Measurements from ENCODE around the gene CDKAL1. TPM values are rescaled to one million over a fixed set of nuclear protein-coding genes. Genes with fewer than 3 reads are reported as not detected.

CDKAL1 gene
- total and polyA plus RNA-seq, 11 donors: 3.2 to 14.3 (median 9.3) TPM

DNA sequence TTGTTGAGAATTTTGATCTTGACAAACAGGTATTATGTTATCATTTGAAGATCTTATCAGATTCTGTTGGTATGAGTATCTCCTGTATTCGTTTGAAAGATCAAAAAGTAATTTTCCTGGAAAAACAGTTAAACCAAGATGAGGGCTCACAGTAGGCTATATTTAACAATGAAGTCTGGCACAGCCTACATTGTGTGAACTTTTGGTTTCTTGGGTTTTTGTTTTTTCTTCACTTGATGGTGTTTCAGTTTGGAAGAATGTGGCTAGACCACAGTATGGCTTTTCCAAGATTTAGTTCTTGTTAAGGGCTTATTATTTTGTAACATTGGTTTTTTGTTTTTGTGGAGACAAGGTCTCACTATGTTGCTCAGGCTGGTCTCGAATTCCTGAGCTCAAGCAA, 306.4 kb downstream of the CDKAL1 start:
- Histone ChIP-seq H3K4me1 (peaks cover 0 to 7% (median 0%) of the 10 kb centered on the region in 12 donors), H3K36me3 (no peaks in the 10 kb centered on the region), H3K9me3 (no peaks in the 10 kb centered on the region), H3K27ac (no peak overlapping the region), H3K4me3 (no peak overlapping the region), H3K27me3 (no peaks in the 10 kb centered on the region)
- TF ChIP-seq, protein P1, sequence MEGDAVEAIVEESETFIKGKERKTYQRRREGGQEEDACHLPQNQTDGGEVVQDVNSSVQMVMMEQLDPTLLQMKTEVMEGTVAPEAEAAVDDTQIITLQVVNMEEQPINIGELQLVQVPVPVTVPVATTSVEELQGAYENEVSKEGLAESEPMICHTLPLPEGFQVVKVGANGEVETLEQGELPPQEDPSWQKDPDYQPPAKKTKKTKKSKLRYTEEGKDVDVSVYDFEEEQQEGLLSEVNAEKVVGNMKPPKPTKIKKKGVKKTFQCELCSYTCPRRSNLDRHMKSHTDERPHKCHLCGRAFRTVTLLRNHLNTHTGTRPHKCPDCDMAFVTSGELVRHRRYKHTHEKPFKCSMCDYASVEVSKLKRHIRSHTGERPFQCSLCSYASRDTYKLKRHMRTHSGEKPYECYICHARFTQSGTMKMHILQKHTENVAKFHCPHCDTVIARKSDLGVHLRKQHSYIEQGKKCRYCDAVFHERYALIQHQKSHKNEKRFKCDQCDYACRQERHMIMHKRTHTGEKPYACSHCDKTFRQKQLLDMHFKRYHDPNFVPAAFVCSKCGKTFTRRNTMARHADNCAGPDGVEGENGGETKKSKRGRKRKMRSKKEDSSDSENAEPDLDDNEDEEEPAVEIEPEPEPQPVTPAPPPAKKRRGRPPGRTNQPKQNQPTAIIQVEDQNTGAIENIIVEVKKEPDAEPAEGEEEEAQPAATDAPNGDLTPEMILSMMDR (IDR thresholded peaks at IDR 0.05): no peak
- TF ChIP-seq POLR2A (IDR thresholded peaks at IDR 0.05): no peak
- ATAC-seq: no peak
- 75 to 85% (median 82%) methylated on average over 2 of the region's 2 CpGs for WGBS, 4 donors
- no peak for DNase-seq
- intact Hi-C loops (cut with DNase I): no loop called here

DNA sequence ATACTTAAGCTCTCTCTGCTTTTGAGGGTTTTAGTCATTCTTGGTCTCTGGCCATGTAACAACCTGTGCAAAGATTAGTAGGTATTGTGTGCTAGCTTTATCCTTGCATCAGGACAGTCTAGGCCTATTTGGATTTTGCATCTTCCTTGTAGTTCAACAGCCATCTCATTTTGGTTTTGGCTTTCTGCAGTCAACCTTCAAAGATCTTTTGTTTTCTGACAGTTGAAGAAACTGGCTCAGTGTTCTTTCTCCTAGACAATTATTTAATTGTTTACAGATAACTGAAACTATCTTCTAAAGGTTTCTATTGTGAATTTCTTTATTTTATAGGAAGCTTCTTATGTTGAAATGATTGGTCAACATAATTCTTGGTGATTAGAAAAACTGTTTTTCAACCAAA, 307.5 kb downstream of the CDKAL1 start:
- Histone ChIP-seq H3K27ac (no peak overlapping the region), H3K9me3 (no peaks in the 10 kb centered on the region), H3K27me3 (no peaks in the 10 kb centered on the region), H3K36me3 (no peaks in the 10 kb centered on the region), H3K4me3 (no peak overlapping the region), H3K4me1 (peaks cover 0 to 7% (median 0%) of the 10 kb centered on the region in 12 donors)
- TF ChIP-seq, protein P1 (IDR thresholded peaks at IDR 0.05): no peak
- no peak for TF ChIP-seq POLR2A (IDR thresholded peaks at IDR 0.05)
- ATAC-seq (no peak), DNase-seq (no peak)
- intact Hi-C loops (cut with DNase I): no loop called here

- TF ChIP-seq, protein P1 (IDR thresholded peaks at IDR 0.05): no peak
- TF ChIP-seq POLR2A (IDR thresholded peaks at IDR 0.05): no peak
- no peak for ATAC-seq
- intact Hi-C loops (cut with DNase I): loop anchor here in 1 of 10 donors (5.0 kb wide), 1 partner anchor 63 kb away; no protein-coding TSS in a partner anchor
These were observed 311.3 kb downstream of the CDKAL1 start for GRCh38 chr6:20845592-20845991.

DNA sequence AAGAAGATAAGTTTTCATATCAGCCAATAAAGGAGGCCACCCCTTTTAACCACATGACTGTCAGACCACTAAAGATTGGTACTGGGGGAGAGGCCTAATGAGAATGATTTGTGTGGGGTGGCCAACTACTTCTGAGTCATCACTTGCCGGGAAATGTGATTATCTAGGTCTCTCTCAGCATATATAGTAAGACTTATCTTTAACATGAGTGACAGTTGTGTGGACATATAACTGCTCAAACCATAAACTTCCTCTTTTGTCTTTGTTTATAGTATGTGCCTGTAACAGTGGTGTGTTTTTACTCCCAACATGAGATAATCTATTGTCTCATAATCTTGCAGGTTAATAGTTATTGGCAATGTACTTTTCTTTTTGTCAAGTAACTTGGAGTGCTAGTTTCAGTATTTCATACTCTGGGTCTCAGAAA, 312.4 kb downstream of the CDKAL1 start:
- Histone ChIP-seq H3K27ac (no peak overlapping the region), H3K27me3 (no peaks in the 10 kb centered on the region), H3K4me3 (no peak overlapping the region), H3K4me1 (peaks cover 0 to 4% (median 0%) of the 10 kb centered on the region in 12 donors), H3K36me3 (no peaks in the 10 kb centered on the region), H3K9me3 (no peaks in the 10 kb centered on the region)
- intact Hi-C loops (cut with DNase I): loop anchor here in 1 of 10 donors (5.0 kb wide), 1 partner anchor 64 kb away; no protein-coding TSS in a partner anchor
- DNase-seq (no peak), ATAC-seq (no peak)
- WGBS, 4 donors: 22 to 49% (median 38%) methylated on average over 1 of the region's 1 CpG
- TF ChIP-seq POLR2A (IDR thresholded peaks at IDR 0.05): no peak

More at GRCh38 chr6:20845592-20845991, 311.3 kb downstream of the CDKAL1 start:
- Histone ChIP-seq H3K27me3 (no peaks in the 10 kb centered on the region), H3K27ac (no peak overlapping the region), H3K4me3 (no peak overlapping the region), H3K4me1 (peaks cover 0 to 4% (median 0%) of the 10 kb centered on the region in 12 donors), H3K9me3 (no peaks in the 10 kb centered on the region), H3K36me3 (no peaks in the 10 kb centered on the region)
- no peak for DNase-seq

GRCh38 chr6:20847904-20848303, 313.6 kb downstream of the CDKAL1 start:
- H3K9me3 ChIP-seq: no peaks in the 10 kb centered on the region
- no peak overlapping the region for H3K4me3 ChIP-seq
- no peaks in the 10 kb centered on the region for H3K27me3 ChIP-seq
- ATAC-seq (no peak), DNase-seq (no peak)
- no peaks in the 10 kb centered on the region for H3K36me3 ChIP-seq
- H3K27ac ChIP-seq: no peak overlapping the region
- 86 to 98% (median 88%) methylated on average over 3 of the region's 3 CpGs for WGBS, 4 donors
- intact Hi-C loops (cut with DNase I): loop anchor here in 1 of 10 donors (5.0 kb wide), 1 partner anchor 66 kb away; no protein-coding TSS in a partner anchor
- TF ChIP-seq, protein P1 (IDR thresholded peaks at IDR 0.05): no peak
- TF ChIP-seq POLR2A (IDR thresholded peaks at IDR 0.05): no peak
- peaks cover 0 to 4% (median 0%) of the 10 kb centered on the region in 12 donors for H3K4me1 ChIP-seq
